Measurements from ENCODE around the gene HES6.

DNA sequence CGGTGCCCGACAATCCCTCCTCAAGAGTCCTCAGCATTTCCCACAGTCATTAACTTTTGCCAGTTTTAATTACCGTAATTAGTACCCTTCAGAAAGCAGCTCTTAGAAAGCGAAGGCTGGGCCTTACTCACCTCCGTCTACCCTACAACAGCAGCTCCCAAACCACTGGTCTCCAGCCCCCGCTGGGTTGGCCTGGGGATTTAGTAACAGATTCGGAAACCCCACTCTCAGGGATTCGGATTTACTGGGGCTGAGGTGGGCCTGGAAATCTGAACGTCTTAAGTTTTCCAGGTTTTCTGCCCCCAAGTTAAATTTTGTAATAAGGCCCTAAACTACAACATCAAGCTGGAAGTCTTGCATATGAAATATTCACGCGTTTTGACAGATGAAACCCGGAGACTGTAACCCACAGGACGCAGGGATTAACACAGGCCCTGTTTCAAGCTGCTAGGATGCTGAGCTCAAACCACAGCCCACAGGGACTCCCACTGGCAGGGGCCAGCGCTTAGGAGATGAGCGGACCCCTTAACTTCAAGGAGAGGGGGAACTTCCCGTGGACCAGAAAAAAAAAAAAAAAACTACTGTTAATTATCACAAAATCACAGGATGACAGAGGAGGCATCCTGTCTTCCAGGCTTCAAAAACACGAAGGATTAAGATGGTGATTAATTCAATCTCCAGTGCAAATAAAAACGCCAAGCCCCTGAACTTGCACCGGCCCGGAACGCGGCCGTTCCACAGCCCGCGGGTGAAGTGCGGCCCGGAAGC, 37.3 kb downstream of the HES6 start:
- TF ChIP-seq, protein P1, sequence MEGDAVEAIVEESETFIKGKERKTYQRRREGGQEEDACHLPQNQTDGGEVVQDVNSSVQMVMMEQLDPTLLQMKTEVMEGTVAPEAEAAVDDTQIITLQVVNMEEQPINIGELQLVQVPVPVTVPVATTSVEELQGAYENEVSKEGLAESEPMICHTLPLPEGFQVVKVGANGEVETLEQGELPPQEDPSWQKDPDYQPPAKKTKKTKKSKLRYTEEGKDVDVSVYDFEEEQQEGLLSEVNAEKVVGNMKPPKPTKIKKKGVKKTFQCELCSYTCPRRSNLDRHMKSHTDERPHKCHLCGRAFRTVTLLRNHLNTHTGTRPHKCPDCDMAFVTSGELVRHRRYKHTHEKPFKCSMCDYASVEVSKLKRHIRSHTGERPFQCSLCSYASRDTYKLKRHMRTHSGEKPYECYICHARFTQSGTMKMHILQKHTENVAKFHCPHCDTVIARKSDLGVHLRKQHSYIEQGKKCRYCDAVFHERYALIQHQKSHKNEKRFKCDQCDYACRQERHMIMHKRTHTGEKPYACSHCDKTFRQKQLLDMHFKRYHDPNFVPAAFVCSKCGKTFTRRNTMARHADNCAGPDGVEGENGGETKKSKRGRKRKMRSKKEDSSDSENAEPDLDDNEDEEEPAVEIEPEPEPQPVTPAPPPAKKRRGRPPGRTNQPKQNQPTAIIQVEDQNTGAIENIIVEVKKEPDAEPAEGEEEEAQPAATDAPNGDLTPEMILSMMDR (optimal IDR thresholded peaks at IDR 0.05 in 1 of 3, IDR thresholded peaks at IDR 0.05 in 1 of 3, conservative IDR thresholded peaks at IDR 0.05 in 1 of 3; ENCODE audit: extremely low read depth in 1 of 3, insufficient read depth in 2 of 3, low read length in 3 of 3), result no peak
- TF ChIP-seq EZH2 (IDR thresholded peaks at IDR 0.05; ENCODE audit: low read length), result no peak

Measured in keratinocyte (primary cell).